Right kidney (tissue), 1 donor: ENCODE results near the gene ARVCF.
"Not testable (repeated sequence)": the region's sequence is repeated elsewhere in the genome, so short reads cannot be mapped to it uniquely, and the experiment has no call there.

Experiments used
- DNase-seq: peaks from one replicate; pipeline ENCODE4 v3.0.0-alpha.2; 2016

Gene ARVCF

GRCh38 chr22:19937616-19938473, 78.8 kb downstream of the ARVCF start:
- DNase-seq, result no peak

- DNase-seq, result no peak
Measured at GRCh38 chr22:19936513-19936912, 80.1 kb downstream of the ARVCF start.

GRCh38 chr22:19935123-19935718, 81.4 kb downstream of the ARVCF start:
- not testable (repeated sequence) for DNase-seq

- DNase-seq, result no peak
Measured at GRCh38 chr22:19933341-19934241, 83.0 kb downstream of the ARVCF start.

GRCh38 chr22:19932367-19933206, 84.0 kb downstream of the ARVCF start:
- no peak for DNase-seq

GRCh38 chr22:19931514-19931913, 85.1 kb downstream of the ARVCF start:
- no peak for DNase-seq

GRCh38 chr22:19930551-19931486, 85.8 kb downstream of the ARVCF start:
- DNase-seq, result no peak

- DNase-seq, result no peak
Measured at GRCh38 chr22:19929586-19930550, 86.8 kb downstream of the ARVCF start.

GRCh38 chr22:19928207-19928606, 88.4 kb downstream of the ARVCF start:
- DNase-seq, result no peak

GRCh38 chr22:19927696-19928095, 88.9 kb downstream of the ARVCF start:
- no peak for DNase-seq

GRCh38 chr22:19926028-19926427, 90.6 kb downstream of the ARVCF start:
- not testable (repeated sequence) for DNase-seq

GRCh38 chr22:19923914-19924513, 92.6 kb downstream of the ARVCF start:
- DNase-seq, result no peak

GRCh38 chr22:19921544-19922081, 95.0 kb downstream of the ARVCF start:
- no peak for DNase-seq
